K562 (cell line): ENCODE data around the gene FRMD4A.

Experiments used
- ARID3B ChIP-seq: fragments of 250-450 bp; sonication (Bioruptor Pico); IDR thresholded peaks from 2 replicates; pipeline ENCODE4 v1.4.0; 2020; ENCODE audit warnings: borderline replicate concordance
- BCL6 ChIP-seq: fragments of 250-450 bp; sonication (Bioruptor Pico); IDR thresholded peaks from 2 replicates; pipeline ENCODE4 v1.4.0; 2020
- CHD1 ChIP-seq: fragments of 200-600 bp; sonication (generic); IDR thresholded peaks from one replicate; pipeline ENCODE4 v1.6.1; 2012; ENCODE audit warnings: mild to moderate bottlenecking, moderate library complexity, low read length, inconsistent platforms
- FOXJ3 ChIP-seq: sonication (generic); formaldehyde crosslinking; IDR thresholded peaks from 2 replicates; pipeline ENCODE4 v1.4.0; 2020; ENCODE audit warnings: mild to moderate bottlenecking, missing genetic modification reagents
- IRF1 ChIP-seq: sonication (generic); formaldehyde crosslinking; IDR thresholded peaks from 2 replicates; pipeline ENCODE4 v1.8.0; 2022; ENCODE audit warnings: missing genetic modification reagents, mild to moderate bottlenecking, borderline replicate concordance
- NBN ChIP-seq: fragments of 450-650 bp; IDR thresholded peaks from 2 replicates; pipeline ENCODE4 v1.6.1; 2016; ENCODE audit warnings: low read depth, mild to moderate bottlenecking
- NR2F6 ChIP-seq: fragments of 450-650 bp; formaldehyde crosslinking; IDR thresholded peaks from 2 replicates; pipeline ENCODE4 v1.4.0; 2020; ENCODE audit warnings: mild to moderate bottlenecking
- REST ChIP-seq, 2 experiments: fragments of 450-650 bp; formaldehyde crosslinking in 1 of 2; IDR thresholded peaks; 2 replicates each; pipeline versions ENCODE4 v1.4.0 to v1.6.1; 2014 to 2020; ENCODE audit warnings: mild to moderate bottlenecking in 2 of 2, borderline replicate concordance in 1 of 2, low read depth in 1 of 2
- ZNF436 ChIP-seq: fragments of 250-450, 450-650 bp; sonication (Bioruptor Pico); formaldehyde crosslinking; IDR thresholded peaks from 2 replicates; pipeline ENCODE4 v1.7.0; 2020; ENCODE audit warnings: mild to moderate bottlenecking
- ZNF449 ChIP-seq: fragments of 250-450 bp; sonication (Bioruptor Pico); IDR thresholded peaks from 2 replicates; pipeline ENCODE4 v1.8.0; 2022; ENCODE audit warnings: moderate library complexity, mild to moderate bottlenecking, inconsistent platforms
- ZNF785 ChIP-seq: fragments of 250-450 bp; sonication (Bioruptor Pico); IDR thresholded peaks from 2 replicates; pipeline ENCODE4 v1.4.0; 2020; ENCODE audit warnings: mild to moderate bottlenecking
- TF ChIP-seq, protein P1 (sequence below): fragments of 450-650 bp; formaldehyde crosslinking; IDR thresholded peaks from 2 replicates; pipeline ENCODE4 v1.4.0; 2022; ENCODE audit warnings: missing genetic modification characterization
- TF ChIP-seq, protein P2 (sequence below), 3 experiments: fragments of 200-800 bp in 1 of 3; sonication (Bioruptor generic) in 1 of 3; sonication (generic) in 1 of 3; formaldehyde crosslinking in 1 of 3; IDR thresholded peaks; 2 replicates each; pipeline versions ENCODE4 v1.6.1 to v1.8.0; 2016 to 2022; ENCODE audit warnings: mild to moderate bottlenecking in 2 of 3, missing compliant biosample characterization in 2 of 3, missing genetic modification characterization in 2 of 3, missing genetic modification reagents in 1 of 3

GRCh38 chr10:13789448-13789829 is 541.3 kb downstream of the FRMD4A start:
- TF ChIP-seq, protein P1, sequence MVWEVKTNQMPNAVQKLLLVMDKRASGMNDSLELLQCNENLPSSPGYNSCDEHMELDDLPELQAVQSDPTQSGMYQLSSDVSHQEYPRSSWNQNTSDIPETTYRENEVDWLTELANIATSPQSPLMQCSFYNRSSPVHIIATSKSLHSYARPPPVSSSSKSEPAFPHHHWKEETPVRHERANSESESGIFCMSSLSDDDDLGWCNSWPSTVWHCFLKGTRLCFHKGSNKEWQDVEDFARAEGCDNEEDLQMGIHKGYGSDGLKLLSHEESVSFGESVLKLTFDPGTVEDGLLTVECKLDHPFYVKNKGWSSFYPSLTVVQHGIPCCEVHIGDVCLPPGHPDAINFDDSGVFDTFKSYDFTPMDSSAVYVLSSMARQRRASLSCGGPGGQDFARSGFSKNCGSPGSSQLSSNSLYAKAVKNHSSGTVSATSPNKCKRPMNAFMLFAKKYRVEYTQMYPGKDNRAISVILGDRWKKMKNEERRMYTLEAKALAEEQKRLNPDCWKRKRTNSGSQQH (CRISPR knock-in tag), result no peak
- TF ChIP-seq IRF1 (CRISPR knock-in tag) (no peak), BCL6 (CRISPR knock-in tag) (no peak), ARID3B (CRISPR knock-in tag) (no peak), ZNF449 (CRISPR knock-in tag) (no peak), CHD1 (no peak), NBN (no peak), REST (IDR thresholded peaks at IDR 0.05; ENCODE audit: borderline replicate concordance) (no peak), REST (CRISPR knock-in tag; IDR thresholded peaks at IDR 0.05; ENCODE audit: low read depth) (no peak), ZNF436 (CRISPR knock-in tag) (no peak), NR2F6 (no peak), FOXJ3 (CRISPR knock-in tag) (no peak), ZNF785 (no peak)
- TF ChIP-seq, protein P2, sequence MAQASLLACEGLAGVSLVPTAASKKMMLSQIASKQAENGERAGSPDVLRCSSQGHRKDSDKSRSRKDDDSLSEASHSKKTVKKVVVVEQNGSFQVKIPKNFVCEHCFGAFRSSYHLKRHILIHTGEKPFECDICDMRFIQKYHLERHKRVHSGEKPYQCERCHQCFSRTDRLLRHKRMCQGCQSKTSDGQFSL (CRISPR knock-in tag; IDR thresholded peaks at IDR 0.05), result no peak
- TF ChIP-seq, protein P2 (tag; IDR thresholded peaks at IDR 0.05), result no peak
